HG03439 (cell line): Measurements from ENCODE around the gene MCRIP2.
"Not testable (repeated sequence)": the region's sequence is repeated elsewhere in the genome, so short reads cannot be mapped to it uniquely, and the experiment has no call there.

Source experiments
- ATAC-seq: cut with Tn5 transposase; IDR thresholded peaks from one replicate; pipeline ENCODE4 v1.9.1; 2021; ENCODE audit warnings: mild to moderate bottlenecking, moderate library complexity; ENCODE audit not compliant: unreplicated experiment

Gene MCRIP2, protein sequence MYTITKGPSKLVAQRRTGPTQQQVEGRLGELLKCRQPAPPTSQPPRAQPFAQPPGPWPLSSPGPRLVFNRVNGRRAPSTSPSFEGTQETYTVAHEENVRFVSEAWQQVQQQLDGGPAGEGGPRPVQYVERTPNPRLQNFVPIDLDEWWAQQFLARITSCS

GRCh38 chr16:641326-642188 lies at the start of gene MCRIP2:
MCRIP2 (plus strand) TSS chr16:641828; CDS start chr16:641992, 164 bp downstream.
- peak; percentile 44 for ATAC-seq

DNA sequence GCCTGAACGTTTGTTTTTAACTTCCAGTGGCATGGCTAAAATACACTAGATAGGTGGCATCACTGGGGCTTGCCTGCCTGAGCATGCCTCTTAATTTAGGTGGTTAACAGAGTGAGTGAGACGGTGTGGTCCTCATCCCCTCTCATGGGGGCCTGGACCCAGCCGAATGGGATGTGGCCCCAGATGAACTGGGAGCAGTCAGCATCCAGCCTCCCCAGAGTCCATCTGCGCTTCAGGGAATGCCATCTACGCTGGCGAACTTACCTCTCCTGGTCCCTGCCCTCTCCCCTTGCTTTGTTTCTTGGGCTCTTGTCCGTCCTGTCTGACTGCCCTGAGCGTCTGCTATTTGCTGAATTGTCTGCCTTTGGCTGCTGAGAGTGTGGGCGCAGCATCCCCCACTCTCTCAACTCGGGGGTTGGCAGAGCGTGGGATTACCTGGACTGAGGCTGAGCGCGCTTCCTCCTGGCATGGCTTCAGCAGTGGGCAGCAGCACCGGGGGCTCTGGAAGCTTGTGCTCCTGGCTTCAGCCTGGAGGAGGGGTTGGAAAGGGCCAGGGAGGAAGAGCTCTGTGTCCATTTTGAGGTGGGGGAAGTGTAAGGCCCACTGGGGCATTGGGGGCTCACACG lies 49.6 kb upstream of the MCRIP2 start:
- ATAC-seq, result no peak

DNA sequence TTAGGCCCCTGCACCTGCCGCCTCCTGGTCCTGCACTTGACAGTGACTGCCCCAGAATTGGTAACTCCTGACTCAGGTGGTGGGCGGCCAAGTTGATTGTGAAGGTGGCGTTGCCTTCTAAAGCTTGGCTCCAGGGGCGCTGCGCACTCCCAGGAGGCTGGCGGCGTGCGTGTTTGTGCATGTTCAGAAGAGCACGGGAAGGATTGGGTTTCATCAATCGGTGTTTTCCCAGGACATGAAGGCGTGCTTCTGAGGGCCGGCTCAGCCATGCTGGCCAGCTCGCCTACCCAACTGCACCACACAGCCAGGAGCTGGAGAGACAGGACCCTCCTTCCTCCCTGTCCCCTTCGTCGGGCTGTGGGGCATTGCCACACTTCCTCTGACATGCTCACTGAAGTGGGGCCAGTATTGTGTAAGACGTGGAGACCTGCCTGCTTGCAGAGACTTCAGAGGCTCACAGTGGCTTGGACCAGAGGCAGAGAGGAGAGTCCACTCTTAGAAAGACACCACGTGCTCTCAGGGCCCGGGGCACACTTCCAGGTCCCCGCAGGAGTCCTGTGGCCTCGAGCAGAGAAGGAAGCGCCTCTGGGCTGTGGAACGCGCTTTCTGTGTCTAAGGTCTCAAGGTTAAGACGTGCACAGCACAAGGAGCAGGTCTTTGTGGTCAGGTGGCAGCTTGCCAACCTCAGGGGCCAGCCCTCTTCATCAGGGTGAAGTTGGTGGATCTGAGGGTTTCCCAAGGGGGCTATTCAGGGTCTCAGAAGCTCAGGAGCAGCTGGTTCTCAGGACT lies 48.9 kb upstream of the MCRIP2 start:
- ATAC-seq, result no peak

DNA sequence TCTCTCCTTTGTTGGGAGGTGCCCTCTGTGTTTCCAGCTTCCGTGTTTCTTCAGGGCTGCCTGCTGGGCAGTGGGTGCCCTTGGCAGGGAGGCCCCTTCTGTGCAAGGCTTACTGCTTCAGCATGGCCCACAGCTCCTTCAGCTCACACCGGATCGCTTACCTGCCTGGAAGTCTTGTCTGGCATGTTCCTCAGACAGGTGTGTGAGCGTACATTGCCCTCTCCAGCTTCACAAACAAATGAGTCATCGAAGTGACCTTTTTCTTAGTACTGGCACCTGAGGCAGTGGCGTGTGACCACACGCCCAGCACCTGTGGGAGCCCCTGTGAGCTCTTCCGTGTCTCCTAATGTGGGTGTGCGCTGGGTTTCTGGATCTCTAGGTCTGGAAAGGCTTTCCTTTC lies 48.2 kb upstream of the MCRIP2 start:
- ATAC-seq, result no peak

GRCh38 chr16:593807-594206 lies 47.8 kb upstream of the MCRIP2 start:
- ATAC-seq, result no peak

- ATAC-seq, result no peak
Measured at GRCh38 chr16:595094-595528, 46.5 kb upstream of the MCRIP2 start.

GRCh38 chr16:595942-596735 lies 45.5 kb upstream of the MCRIP2 start:
- ATAC-seq, result no peak

GRCh38 chr16:596736-597060 lies 44.9 kb upstream of the MCRIP2 start:
- no peak for ATAC-seq

- ATAC-seq, result not testable (repeated sequence)
Measured at GRCh38 chr16:597655-598054, 44.0 kb upstream of the MCRIP2 start.

GRCh38 chr16:598823-599739 lies 42.5 kb upstream of the MCRIP2 start:
- no peak for ATAC-seq

- no peak for ATAC-seq
Measured at GRCh38 chr16:600781-601180, 40.8 kb upstream of the MCRIP2 start.

DNA sequence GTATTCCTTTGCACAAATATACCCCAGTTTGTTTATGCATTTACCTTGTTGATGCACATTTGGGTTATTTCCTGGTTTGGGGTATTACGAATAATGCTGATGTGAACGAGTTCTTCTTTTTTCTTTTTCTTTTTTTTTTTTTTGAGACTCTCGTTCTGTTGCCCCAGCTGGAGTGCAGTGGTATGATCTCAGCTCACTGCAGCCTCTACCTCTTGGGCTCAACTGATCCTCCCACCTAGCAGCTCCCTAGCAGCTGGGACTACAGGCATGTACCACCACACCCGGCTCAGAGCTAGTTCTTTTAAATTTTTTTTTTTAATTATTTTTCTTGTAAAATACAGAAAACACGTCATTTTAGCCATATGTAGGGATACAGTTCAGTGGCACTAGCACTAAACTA lies 37.7 kb upstream of the MCRIP2 start:
- ATAC-seq, result no peak

- no peak for ATAC-seq
Measured at GRCh38 chr16:606656-607307, 34.8 kb upstream of the MCRIP2 start.

- ATAC-seq, result no peak
Measured at GRCh38 chr16:608019-608418, 33.6 kb upstream of the MCRIP2 start.

GRCh38 chr16:609316-609715 lies 32.3 kb upstream of the MCRIP2 start:
- ATAC-seq, result no peak

DNA sequence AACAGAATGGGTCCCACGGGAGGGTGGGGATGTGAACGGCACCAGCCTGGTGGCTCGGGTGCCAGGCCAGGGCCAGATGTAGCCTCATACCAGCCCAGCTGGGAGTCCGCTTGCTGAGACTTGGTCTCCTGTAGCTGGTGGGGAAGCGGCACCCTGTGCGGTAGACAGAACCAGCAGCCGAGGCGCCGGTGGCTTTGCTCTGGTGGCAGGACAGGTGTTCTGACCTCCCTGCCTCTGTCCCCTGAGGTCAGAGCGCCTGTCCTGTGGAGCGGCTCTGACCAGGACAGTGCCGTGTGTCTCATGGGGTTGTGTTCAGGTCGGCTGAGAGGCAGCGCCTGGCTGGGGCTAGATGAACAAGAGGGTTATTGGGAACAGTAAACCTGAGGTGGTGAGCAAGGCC lies 31.6 kb upstream of the MCRIP2 start:
- no peak for ATAC-seq

DNA sequence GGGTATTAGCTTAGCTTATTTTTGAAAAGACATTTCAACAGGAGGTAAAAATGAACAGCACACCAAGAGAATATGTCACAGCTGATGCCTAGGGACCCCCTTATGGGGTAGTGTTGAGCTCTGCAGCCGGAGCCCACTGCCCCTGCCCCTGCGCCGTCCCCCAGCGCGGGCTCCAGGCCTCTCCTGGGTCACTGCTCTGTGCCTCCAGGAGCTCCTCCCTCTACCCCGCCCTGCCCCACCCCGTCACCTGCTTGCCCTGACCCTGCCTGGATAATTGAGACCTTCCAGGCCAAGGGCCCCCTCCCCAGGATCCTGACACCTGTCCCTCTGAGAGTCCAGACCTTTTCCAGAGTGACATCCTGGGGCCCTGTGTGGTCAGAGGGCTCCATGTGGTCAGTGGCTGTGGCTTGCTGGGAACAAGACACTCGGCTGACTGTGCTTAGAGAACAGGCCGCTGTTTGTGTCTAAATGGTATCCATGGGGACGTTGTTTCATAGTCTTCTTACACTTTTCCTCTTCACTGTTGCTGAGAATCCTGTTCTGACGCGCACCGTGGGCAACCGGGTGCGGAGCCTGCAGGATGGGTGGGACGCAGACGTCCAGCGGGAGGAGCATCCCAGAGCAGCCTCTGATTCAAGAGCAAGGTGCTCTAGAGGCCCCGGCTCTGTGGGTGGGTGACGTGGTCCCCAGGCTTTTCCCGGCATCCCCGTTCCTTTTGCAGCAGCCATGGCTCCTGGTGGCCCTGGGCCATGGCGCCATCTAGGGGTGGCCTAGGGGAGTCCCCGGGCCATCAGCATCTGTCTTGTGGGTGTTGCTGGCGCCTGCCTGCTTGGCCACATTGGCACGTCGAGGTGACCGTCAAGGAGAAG lies 30.9 kb upstream of the MCRIP2 start:
- no peak for ATAC-seq

GRCh38 chr16:615122-615521 lies 26.5 kb upstream of the MCRIP2 start:
- no peak for ATAC-seq
